Measurements from ENCODE around the gene RCAN1. TPM values are rescaled to one million over a fixed set of nuclear protein-coding genes. Genes with fewer than 3 reads are reported as not detected.

Gene RCAN1
- total and polyA plus RNA-seq, 4 donors = 12.2 to 32.8 (median 29.8) TPM

DNA sequence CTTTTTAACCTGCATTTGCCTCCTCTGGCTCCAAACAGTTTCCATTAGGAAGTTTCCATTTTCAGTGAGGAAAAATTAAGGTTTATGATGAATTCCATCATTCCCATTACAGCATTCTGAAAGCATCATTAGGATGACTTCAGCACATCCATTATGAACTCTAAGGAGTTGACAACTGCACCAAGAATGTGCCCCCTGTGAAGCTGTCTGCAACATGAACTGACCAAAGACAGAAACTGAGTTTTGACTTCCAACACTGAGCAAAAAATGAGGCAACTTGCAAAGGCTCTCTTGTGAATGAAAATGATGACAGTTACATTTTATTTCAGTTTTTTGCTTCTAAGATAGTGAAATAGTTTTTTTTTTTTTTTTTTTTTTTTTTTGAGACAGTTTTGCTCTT is 84.7 kb downstream of the RCAN1 start:
- ATAC-seq (ENCODE audit: insufficient read depth, low FRiP score) (no peak), DNase-seq (no peak)
- Histone ChIP-seq H3K27me3 (ENCODE audit: control insufficient read depth in 3 of 3, insufficient read depth in 3 of 3, low read length in 2 of 3) (no peaks in the 10 kb centered on the region), H3K36me3 (ENCODE audit: control insufficient read depth in 4 of 4, insufficient read depth in 4 of 4, low read length in 4 of 4) (no peaks in the 10 kb centered on the region), H3K4me3 (no peak overlapping the region), H3K27ac (ENCODE audit: low read depth in 1 of 2, low read length in 1 of 2) (peak overlapping the region in 1 of 2 donors; percentile 16), H3K9ac (ENCODE audit: insufficient read depth in 1 of 2, low read length in 2 of 2) (no peak overlapping the region), H3K9me3 (ENCODE audit: control insufficient read depth in 4 of 4, insufficient read depth in 3 of 4, low read length in 3 of 4) (no peaks in the 10 kb centered on the region), H3K4me1 (ENCODE audit: control insufficient read depth in 5 of 5, insufficient read depth in 5 of 5, low read length in 5 of 5) (peaks cover 1 to 19% (median 6%) of the 10 kb centered on the region in 5 donors)
- TF ChIP-seq, protein P1, sequence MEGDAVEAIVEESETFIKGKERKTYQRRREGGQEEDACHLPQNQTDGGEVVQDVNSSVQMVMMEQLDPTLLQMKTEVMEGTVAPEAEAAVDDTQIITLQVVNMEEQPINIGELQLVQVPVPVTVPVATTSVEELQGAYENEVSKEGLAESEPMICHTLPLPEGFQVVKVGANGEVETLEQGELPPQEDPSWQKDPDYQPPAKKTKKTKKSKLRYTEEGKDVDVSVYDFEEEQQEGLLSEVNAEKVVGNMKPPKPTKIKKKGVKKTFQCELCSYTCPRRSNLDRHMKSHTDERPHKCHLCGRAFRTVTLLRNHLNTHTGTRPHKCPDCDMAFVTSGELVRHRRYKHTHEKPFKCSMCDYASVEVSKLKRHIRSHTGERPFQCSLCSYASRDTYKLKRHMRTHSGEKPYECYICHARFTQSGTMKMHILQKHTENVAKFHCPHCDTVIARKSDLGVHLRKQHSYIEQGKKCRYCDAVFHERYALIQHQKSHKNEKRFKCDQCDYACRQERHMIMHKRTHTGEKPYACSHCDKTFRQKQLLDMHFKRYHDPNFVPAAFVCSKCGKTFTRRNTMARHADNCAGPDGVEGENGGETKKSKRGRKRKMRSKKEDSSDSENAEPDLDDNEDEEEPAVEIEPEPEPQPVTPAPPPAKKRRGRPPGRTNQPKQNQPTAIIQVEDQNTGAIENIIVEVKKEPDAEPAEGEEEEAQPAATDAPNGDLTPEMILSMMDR (IDR thresholded peaks at IDR 0.05; ENCODE audit: control extremely low read depth, extremely low read depth) = no peak

DNA sequence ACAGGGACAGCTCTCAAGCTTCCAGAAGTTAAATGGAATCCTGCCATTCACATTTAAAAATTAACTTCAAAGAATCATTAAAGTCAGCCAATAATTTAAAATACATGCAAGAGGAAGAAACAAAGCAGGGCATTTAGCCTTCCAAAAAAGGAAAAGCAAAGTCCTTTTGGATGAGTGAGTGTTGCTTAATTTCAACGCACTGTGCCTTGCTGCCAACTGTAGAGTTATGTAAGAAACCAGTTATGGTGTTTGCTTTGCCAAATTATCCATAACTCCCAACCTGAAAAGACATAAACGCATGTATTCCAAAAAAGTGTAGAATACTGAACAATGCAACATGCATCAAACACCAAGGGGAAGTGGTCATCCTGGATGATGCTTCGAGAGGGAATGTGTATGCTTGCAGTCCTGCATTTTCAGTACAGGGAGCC is 86.8 kb downstream of the RCAN1 start:
- Histone ChIP-seq H3K27me3 (ENCODE audit: control insufficient read depth in 3 of 3, insufficient read depth in 3 of 3, low read length in 2 of 3) (no peaks in the 10 kb centered on the region), H3K4me3 (no peak overlapping the region), H3K9ac (ENCODE audit: insufficient read depth in 1 of 2, low read length in 2 of 2) (no peak overlapping the region), H3K4me1 (ENCODE audit: control insufficient read depth in 5 of 5, insufficient read depth in 5 of 5, low read length in 5 of 5) (peaks cover 2 to 27% (median 7%) of the 10 kb centered on the region in 5 donors), H3K9me3 (ENCODE audit: control insufficient read depth in 4 of 4, insufficient read depth in 3 of 4, low read length in 3 of 4) (no peaks in the 10 kb centered on the region), H3K27ac (ENCODE audit: low read depth in 1 of 2, low read length in 1 of 2) (no peak overlapping the region), H3K36me3 (ENCODE audit: control insufficient read depth in 4 of 4, insufficient read depth in 4 of 4, low read length in 4 of 4) (no peaks in the 10 kb centered on the region)
- TF ChIP-seq, protein P1 (IDR thresholded peaks at IDR 0.05; ENCODE audit: control extremely low read depth, extremely low read depth) = no peak
- ATAC-seq (ENCODE audit: insufficient read depth, low FRiP score) (no peak), DNase-seq (peak in 1 of 3 donors; percentile 30)
- whole genome bisulfite sequencing, 2 donors = 53 to 61% methylated on average over 3 of the region's 3 CpGs

DNA sequence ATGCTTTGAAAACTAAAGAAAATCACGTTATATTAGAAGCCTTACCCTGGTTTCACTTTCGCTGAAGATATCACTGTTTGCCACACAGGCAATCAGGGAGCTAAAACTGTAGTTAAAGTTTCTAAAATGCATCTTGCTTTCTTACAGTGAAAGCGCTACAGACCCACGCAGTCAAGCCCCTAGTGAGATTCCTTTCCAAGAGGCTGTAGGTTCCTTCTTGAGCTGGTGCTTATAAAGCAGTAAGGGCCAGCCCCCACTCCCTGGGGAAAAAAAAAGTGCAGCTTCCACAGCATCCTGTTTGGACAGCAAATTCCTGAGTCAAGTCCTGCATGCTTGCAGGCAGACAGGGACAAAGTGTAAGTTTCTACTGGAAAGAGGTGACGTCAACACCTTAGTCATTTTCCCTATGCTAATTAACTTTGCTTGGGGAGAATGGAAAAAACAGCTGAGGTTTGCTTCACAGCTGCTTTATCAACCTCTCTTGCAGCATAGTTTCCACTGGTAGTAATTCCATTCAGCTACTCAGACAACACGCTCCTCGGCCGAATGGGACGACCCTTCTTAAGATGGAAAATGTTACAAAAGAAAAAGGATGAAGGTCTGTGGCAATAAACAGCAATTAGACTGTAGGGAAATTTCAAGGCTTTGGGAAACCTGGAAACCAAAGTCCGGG is 88.2 kb downstream of the RCAN1 start:
- peak; percentile 86 to 94 (median 94) for DNase-seq
- ATAC-seq (ENCODE audit: insufficient read depth, low FRiP score) = peak; percentile 81
- Histone ChIP-seq H3K9me3 (ENCODE audit: control insufficient read depth in 4 of 4, insufficient read depth in 3 of 4, low read length in 3 of 4) (no peaks in the 10 kb centered on the region), H3K4me1 (ENCODE audit: control insufficient read depth in 5 of 5, insufficient read depth in 5 of 5, low read length in 5 of 5) (peaks cover 4 to 30% (median 14%) of the 10 kb centered on the region in 5 donors), H3K4me3 (peak overlapping the region; percentile 22), H3K9ac (ENCODE audit: insufficient read depth in 1 of 2, low read length in 2 of 2) (peak overlapping the region; percentile 63 to 93), H3K27me3 (ENCODE audit: control insufficient read depth in 3 of 3, insufficient read depth in 3 of 3, low read length in 2 of 3) (no peaks in the 10 kb centered on the region), H3K27ac (ENCODE audit: low read depth in 1 of 2, low read length in 1 of 2) (peak overlapping the region; percentile 91 to 96), H3K36me3 (ENCODE audit: control insufficient read depth in 4 of 4, insufficient read depth in 4 of 4, low read length in 4 of 4) (no peaks in the 10 kb centered on the region)
- TF ChIP-seq, protein P1 (IDR thresholded peaks at IDR 0.05; ENCODE audit: control extremely low read depth, extremely low read depth) = no peak
- 10 to 41% methylated on average over 10 of the region's 10 CpGs for WGBS, 2 donors

Data from lung (tissue), 12 donors.